GM12878 (cell line): ENCODE data around the gene AP1M2. TPM values are rescaled to one million over a fixed set of nuclear protein-coding genes. Genes with fewer than 3 reads are reported as not detected.
A peak's percentile ranks its signal among the peaks of the same experiment; 100 is the strongest.

Experiments used
- BCL11A ChIP-seq: IDR thresholded peaks from 2 replicates; pipeline ENCODE4 v1.6.1; 2011; ENCODE audit warnings: low read depth, low read length
- BMI1 ChIP-seq: fragments of 450-650 bp; IDR thresholded peaks from 2 replicates; pipeline ENCODE4 v1.6.1; 2016; ENCODE audit warnings: mild to moderate bottlenecking, moderate library complexity, borderline replicate concordance
- CHD1 ChIP-seq: IDR thresholded peaks from 2 replicates; pipeline ENCODE4 v1.6.1; 2012; ENCODE audit warnings: low read depth, low read length, improper control_type of control experiment
- EGR1 ChIP-seq, 2 experiments: IDR thresholded peaks; 1 replicate in 1 of 2; 2 replicates in 1 of 2; pipeline ENCODE4 v1.6.1; 2011 to 2012; ENCODE audit warnings: low read depth in 2 of 2, low read length in 2 of 2, borderline replicate concordance in 1 of 2, mild to moderate bottlenecking in 1 of 2, moderate library complexity in 1 of 2
- ETV6 ChIP-seq, 2 experiments: fragments of 450-650 bp in 1 of 2; IDR thresholded peaks in 1 of 2; conservative IDR thresholded peaks in 1 of 2; 2 replicates each; pipeline ENCODE4 v1.6.1; 2014; ENCODE audit warnings: antibody characterized with exemption in 1 of 2, borderline replicate concordance in 1 of 2, low read depth in 1 of 2, mild to moderate bottlenecking in 1 of 2, moderate library complexity in 1 of 2
- HCFC1 ChIP-seq: fragments of 150-350 bp; IDR thresholded peaks from 2 replicates; pipeline ENCODE4 v1.6.1; 2014; ENCODE audit warnings: low read length
- HDAC6 ChIP-seq: fragments of 200-600 bp; sonication (generic); IDR thresholded peaks from one replicate; pipeline ENCODE4 v1.8.0; 2017; ENCODE audit warnings: antibody characterized with exemption; ENCODE audit not compliant: unreplicated experiment
- HDGF ChIP-seq: fragments of 450-650 bp; IDR thresholded peaks from 2 replicates; pipeline ENCODE4 v1.6.1; 2016; ENCODE audit warnings: antibody characterized with exemption
- KDM1A ChIP-seq: fragments of 200-600 bp; sonication (generic); IDR thresholded peaks from 2 replicates; pipeline ENCODE4 v1.6.1; 2016; ENCODE audit warnings: borderline replicate concordance
- MYB ChIP-seq: fragments of 150-350 bp; IDR thresholded peaks from 2 replicates; pipeline ENCODE4 v1.6.1; 2014; ENCODE audit warnings: mild to moderate bottlenecking, low read depth, low read length, borderline replicate concordance
- NRF1 ChIP-seq: conservative IDR thresholded peaks from 2 replicates; pipeline ENCODE4 v1.6.1; 2011; ENCODE audit warnings: mild to moderate bottlenecking, low read depth, low read length, improper control_type of control experiment
- PAX8 ChIP-seq: fragments of 450-650 bp; IDR thresholded peaks from 2 replicates; pipeline ENCODE4 v1.6.1; 2017; ENCODE audit warnings: mild to moderate bottlenecking, moderate library complexity
- SMAD1 ChIP-seq: fragments of 450-650 bp; IDR thresholded peaks from 2 replicates; pipeline ENCODE4 v1.6.1; 2018; ENCODE audit warnings: mild to moderate bottlenecking, low read depth; ENCODE audit not compliant: partially characterized antibody
- SPI1 ChIP-seq: IDR thresholded peaks from 2 replicates; pipeline ENCODE4 v1.6.1; 2011; ENCODE audit warnings: low read depth, mild to moderate bottlenecking, low read length, moderate library complexity, borderline replicate concordance; ENCODE audit not compliant: insufficient read depth
- ZNF207 ChIP-seq: fragments of 450-650 bp; IDR thresholded peaks from 2 replicates; pipeline ENCODE4 v1.6.1; 2014; ENCODE audit warnings: antibody characterized with exemption, mild to moderate bottlenecking, borderline replicate concordance
- polyA plus RNA-seq, 11 experiments: library from polyadenylated mRNA; depleted of rRNA in 4 of 11; unstranded in 6 of 11; stranded (reverse) in 5 of 11; fragments of >200 nt; fragmentation: Nextera tagmentation in 4 of 11; fragmentation: Illumina TruSeq in 1 of 11; extraction: Ambion mirVana in 4 of 11; extraction: Trizol in 1 of 11; gene quantifications; 1 replicate in 1 of 11; 2 replicates in 10 of 11; pipeline versions ENCODE4 v1.2.1 to v1.2.3, GENCODE V29; 2011 to 2016; ENCODE audit warnings: inconsistent platforms in 2 of 11, missing spikeins in 2 of 11, low read depth in 1 of 11
- total RNA-seq, 4 experiments: library from RNA; depleted of rRNA in 3 of 4; stranded (reverse); fragments of >200 nt in 3 of 4; fragmentation: Illumina TruSeq in 1 of 4; extraction: Trizol in 1 of 4; gene quantifications; 2 replicates each; pipeline versions ENCODE4 v1.2.1 to v1.2.3, GENCODE V29; 2013 to 2021
- TF ChIP-seq, protein P1 (sequence below): fragments of 450-650 bp; IDR thresholded peaks from 2 replicates; pipeline ENCODE4 v1.6.1; 2016; ENCODE audit warnings: mild to moderate bottlenecking
- TF ChIP-seq, protein P2 (sequence below): fragments of 450-650 bp; IDR thresholded peaks from 2 replicates; pipeline ENCODE4 v1.6.1; 2017; ENCODE audit warnings: mild to moderate bottlenecking, low read depth, inconsistent platforms; ENCODE audit not compliant: poor library complexity, severe bottlenecking
- TF ChIP-seq, protein P3 (sequence below): IDR thresholded peaks from 2 replicates; pipeline ENCODE4 v1.6.1; 2012; ENCODE audit warnings: low read length, inconsistent platforms
- TF ChIP-seq, protein P4 (sequence below): fragments of 450-650 bp; IDR thresholded peaks from 2 replicates; pipeline ENCODE4 v1.6.1; 2016; ENCODE audit warnings: mild to moderate bottlenecking, moderate library complexity, borderline replicate concordance

The AP1M2 gene
- total and polyA plus RNA-seq, 10 of the 15 experiments (the other 5 are each of a cell fraction or from before 2014, with no cell fraction given) = 0.72 TPM; not detected in 9

DNA sequence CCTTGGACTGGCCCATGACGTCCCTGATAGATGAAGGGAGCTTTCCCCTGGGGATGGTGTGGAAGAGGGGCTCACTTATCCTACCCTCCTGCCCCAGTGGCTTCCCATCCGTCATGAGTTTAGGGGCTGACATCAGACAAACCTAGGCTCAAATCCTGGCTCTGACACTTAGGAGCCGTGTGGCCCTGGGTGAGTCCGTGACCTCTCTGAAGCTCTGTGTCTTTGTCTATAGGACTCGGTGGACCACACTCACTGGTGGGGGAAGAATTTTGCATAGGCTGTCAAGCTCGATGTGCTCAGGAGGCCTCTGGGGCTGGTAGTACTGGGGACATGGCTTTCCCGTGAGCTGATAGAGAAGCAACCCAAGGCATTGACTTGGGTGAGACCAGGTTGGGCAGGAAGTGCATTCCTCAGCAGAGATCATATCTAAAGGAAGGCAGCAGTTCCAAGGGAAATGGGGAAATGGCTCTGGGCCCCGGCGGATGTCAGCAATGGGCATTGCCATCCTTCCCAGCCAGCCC lies 17.4 kb upstream of the AP1M2 start (continued):
- TF ChIP-seq KDM1A (no peak), ETV6 (conservative IDR thresholded peaks at IDR 0.05 in 1 of 2, IDR thresholded peaks at IDR 0.05 in 1 of 2; ENCODE audit: borderline replicate concordance in 1 of 2, low read depth in 1 of 2) (no peak; a peak in 1 of 4 replicates), HDAC6 (no peak), PAX8 (no peak), HCFC1 (no peak), BMI1 (no peak), ZNF207 (no peak), EGR1 (IDR thresholded peaks at IDR 0.05; ENCODE audit: borderline replicate concordance in 1 of 2, low read depth in 2 of 2, low read length in 2 of 2) (no peak), NRF1 (0 out of 2 replicates have a peak, but pooled peaks have one; percentile 11), BCL11A (no peak), SPI1 (no peak), HDGF (no peak), SMAD1 (no peak), MYB (no peak), CHD1 (no peak)
- TF ChIP-seq, protein P1, sequence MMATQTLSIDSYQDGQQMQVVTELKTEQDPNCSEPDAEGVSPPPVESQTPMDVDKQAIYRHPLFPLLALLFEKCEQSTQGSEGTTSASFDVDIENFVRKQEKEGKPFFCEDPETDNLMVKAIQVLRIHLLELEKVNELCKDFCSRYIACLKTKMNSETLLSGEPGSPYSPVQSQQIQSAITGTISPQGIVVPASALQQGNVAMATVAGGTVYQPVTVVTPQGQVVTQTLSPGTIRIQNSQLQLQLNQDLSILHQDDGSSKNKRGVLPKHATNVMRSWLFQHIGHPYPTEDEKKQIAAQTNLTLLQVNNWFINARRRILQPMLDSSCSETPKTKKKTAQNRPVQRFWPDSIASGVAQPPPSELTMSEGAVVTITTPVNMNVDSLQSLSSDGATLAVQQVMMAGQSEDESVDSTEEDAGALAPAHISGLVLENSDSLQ = peak; percentile 42; the same call in 1 of the 2 replicates
- TF ChIP-seq, protein P2, sequence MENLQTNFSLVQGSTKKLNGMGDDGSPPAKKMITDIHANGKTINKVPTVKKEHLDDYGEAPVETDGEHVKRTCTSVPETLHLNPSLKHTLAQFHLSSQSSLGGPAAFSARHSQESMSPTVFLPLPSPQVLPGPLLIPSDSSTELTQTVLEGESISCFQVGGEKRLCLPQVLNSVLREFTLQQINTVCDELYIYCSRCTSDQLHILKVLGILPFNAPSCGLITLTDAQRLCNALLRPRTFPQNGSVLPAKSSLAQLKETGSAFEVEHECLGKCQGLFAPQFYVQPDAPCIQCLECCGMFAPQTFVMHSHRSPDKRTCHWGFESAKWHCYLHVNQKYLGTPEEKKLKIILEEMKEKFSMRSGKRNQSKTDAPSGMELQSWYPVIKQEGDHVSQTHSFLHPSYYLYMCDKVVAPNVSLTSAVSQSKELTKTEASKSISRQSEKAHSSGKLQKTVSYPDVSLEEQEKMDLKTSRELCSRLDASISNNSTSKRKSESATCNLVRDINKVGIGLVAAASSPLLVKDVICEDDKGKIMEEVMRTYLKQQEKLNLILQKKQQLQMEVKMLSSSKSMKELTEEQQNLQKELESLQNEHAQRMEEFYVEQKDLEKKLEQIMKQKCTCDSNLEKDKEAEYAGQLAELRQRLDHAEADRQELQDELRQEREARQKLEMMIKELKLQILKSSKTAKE = peak; percentile 14
- TF ChIP-seq, protein P3, sequence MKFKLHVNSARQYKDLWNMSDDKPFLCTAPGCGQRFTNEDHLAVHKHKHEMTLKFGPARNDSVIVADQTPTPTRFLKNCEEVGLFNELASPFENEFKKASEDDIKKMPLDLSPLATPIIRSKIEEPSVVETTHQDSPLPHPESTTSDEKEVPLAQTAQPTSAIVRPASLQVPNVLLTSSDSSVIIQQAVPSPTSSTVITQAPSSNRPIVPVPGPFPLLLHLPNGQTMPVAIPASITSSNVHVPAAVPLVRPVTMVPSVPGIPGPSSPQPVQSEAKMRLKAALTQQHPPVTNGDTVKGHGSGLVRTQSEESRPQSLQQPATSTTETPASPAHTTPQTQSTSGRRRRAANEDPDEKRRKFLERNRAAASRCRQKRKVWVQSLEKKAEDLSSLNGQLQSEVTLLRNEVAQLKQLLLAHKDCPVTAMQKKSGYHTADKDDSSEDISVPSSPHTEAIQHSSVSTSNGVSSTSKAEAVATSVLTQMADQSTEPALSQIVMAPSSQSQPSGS = no peak
- TF ChIP-seq, protein P4, sequence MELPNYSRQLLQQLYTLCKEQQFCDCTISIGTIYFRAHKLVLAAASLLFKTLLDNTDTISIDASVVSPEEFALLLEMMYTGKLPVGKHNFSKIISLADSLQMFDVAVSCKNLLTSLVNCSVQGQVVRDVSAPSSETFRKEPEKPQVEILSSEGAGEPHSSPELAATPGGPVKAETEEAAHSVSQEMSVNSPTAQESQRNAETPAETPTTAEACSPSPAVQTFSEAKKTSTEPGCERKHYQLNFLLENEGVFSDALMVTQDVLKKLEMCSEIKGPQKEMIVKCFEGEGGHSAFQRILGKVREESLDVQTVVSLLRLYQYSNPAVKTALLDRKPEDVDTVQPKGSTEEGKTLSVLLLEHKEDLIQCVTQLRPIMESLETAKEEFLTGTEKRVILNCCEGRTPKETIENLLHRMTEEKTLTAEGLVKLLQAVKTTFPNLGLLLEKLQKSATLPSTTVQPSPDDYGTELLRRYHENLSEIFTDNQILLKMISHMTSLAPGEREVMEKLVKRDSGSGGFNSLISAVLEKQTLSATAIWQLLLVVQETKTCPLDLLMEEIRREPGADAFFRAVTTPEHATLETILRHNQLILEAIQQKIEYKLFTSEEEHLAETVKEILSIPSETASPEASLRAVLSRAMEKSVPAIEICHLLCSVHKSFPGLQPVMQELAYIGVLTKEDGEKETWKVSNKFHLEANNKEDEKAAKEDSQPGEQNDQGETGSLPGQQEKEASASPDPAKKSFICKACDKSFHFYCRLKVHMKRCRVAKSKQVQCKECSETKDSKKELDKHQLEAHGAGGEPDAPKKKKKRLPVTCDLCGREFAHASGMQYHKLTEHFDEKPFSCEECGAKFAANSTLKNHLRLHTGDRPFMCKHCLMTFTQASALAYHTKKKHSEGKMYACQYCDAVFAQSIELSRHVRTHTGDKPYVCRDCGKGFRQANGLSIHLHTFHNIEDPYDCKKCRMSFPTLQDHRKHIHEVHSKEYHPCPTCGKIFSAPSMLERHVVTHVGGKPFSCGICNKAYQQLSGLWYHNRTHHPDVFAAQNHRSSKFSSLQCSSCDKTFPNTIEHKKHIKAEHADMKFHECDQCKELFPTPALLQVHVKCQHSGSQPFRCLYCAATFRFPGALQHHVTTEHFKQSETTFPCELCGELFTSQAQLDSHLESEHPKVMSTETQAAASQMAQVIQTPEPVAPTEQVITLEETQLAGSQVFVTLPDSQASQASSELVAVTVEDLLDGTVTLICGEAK = no peak
